Activated T-cell treated with anti-CD3 and anti-CD28 coated beads for 24 hours (primary cell): Measurements from ENCODE around the gene STAB1.
"Not testable (repeated sequence)": the region's sequence is repeated elsewhere in the genome, so short reads cannot be mapped to it uniquely, and the experiment has no call there.

Experiments used
- DNase-seq: peaks from one replicate; pipeline ENCODE4 v3.0.0-alpha.2; 2020; ENCODE audit warnings: low read depth

The STAB1 gene

GRCh38 chr3:52523386-52524257, 28.5 kb downstream of the STAB1 start:
- DNase-seq = no peak

GRCh38 chr3:52524258-52524751, 29.2 kb downstream of the STAB1 start:
- no peak for DNase-seq

- no peak for DNase-seq
Observed at GRCh38 chr3:52524752-52525679, 29.9 kb downstream of the STAB1 start.

GRCh38 chr3:52525680-52526561, 30.8 kb downstream of the STAB1 start:
- no peak for DNase-seq

GRCh38 chr3:52526671-52527038, 31.5 kb downstream of the STAB1 start:
- DNase-seq = not testable (repeated sequence)

GRCh38 chr3:52527039-52527731, 32.0 kb downstream of the STAB1 start:
- DNase-seq = no peak

- no peak for DNase-seq
Observed at GRCh38 chr3:52527732-52528585, 32.8 kb downstream of the STAB1 start.

- DNase-seq = no peak
Observed at GRCh38 chr3:52528586-52529375, 33.6 kb downstream of the STAB1 start.

GRCh38 chr3:52529376-52530333, 34.5 kb downstream of the STAB1 start:
- DNase-seq = no peak

GRCh38 chr3:52530918-52531826, 36.0 kb downstream of the STAB1 start:
- no peak for DNase-seq

GRCh38 chr3:52531860-52532516, 36.9 kb downstream of the STAB1 start:
- DNase-seq = no peak

GRCh38 chr3:52532517-52532837, 37.3 kb downstream of the STAB1 start:
- no peak for DNase-seq

- no peak for DNase-seq
Observed at GRCh38 chr3:52532838-52533622, 37.9 kb downstream of the STAB1 start.

GRCh38 chr3:52533623-52534280, 38.6 kb downstream of the STAB1 start, which contains the start of gene NT5DC2:
NT5DC2 (minus strand) TSS chr3:52533857; CDS start chr3:52533737, 120 bp downstream.
- DNase-seq = peak; percentile 60
